Nephron progenitor cell (in vitro differentiated cells): ENCODE results near the gene FSIP1.

ENCODE experiments used
- DNase-seq: peaks from one replicate; pipeline ENCODE4 v3.0.0; 2021
- H3K27ac Mint-ChIP-seq: 2 replicates; pipeline ENCODE4 v1.8.0; 2021; ENCODE audit warnings: mild to moderate bottlenecking, moderate library complexity, mixed read lengths
- H3K27me3 Mint-ChIP-seq: 2 replicates; pipeline ENCODE4 v1.8.0; 2021; ENCODE audit warnings: mild to moderate bottlenecking, low read depth, mixed read lengths; ENCODE audit not compliant: poor library complexity
- H3K36me3 Mint-ChIP-seq: 2 replicates; pipeline ENCODE4 v1.8.0; 2021; ENCODE audit warnings: low read depth, mixed read lengths
- H3K4me1 Mint-ChIP-seq: 2 replicates; pipeline ENCODE4 v1.8.0; 2021; ENCODE audit warnings: mixed read lengths
- H3K4me3 Mint-ChIP-seq: 2 replicates; pipeline ENCODE4 v1.8.0; 2021; ENCODE audit warnings: mild to moderate bottlenecking, moderate library complexity, mixed read lengths
- H3K9me3 Mint-ChIP-seq: 2 replicates; pipeline ENCODE4 v1.8.0; 2021; ENCODE audit warnings: mild to moderate bottlenecking, moderate library complexity, mixed read lengths
- TF ChIP-seq, protein P1 (sequence below): fragments of 200-600 bp; sonication (generic); IDR thresholded peaks from 2 replicates; pipeline ENCODE4 v1.5.0; 2021; ENCODE audit warnings: antibody characterized with exemption

The FSIP1 gene

GRCh38 chr15:39746176-39746575 is 36.5 kb downstream of the FSIP1 start:
- Mint-ChIP-seq H3K27ac (no peak overlapping the region), H3K4me3 (no peak overlapping the region), H3K4me1 (no peaks in the 10 kb centered on the region), H3K9me3 (peaks cover 11% of the 10 kb centered on the region), H3K36me3 (peaks cover 5% of the 10 kb centered on the region), H3K27me3 (peaks cover 4% of the 10 kb centered on the region)
- DNase-seq: no peak
- TF ChIP-seq, protein P1, sequence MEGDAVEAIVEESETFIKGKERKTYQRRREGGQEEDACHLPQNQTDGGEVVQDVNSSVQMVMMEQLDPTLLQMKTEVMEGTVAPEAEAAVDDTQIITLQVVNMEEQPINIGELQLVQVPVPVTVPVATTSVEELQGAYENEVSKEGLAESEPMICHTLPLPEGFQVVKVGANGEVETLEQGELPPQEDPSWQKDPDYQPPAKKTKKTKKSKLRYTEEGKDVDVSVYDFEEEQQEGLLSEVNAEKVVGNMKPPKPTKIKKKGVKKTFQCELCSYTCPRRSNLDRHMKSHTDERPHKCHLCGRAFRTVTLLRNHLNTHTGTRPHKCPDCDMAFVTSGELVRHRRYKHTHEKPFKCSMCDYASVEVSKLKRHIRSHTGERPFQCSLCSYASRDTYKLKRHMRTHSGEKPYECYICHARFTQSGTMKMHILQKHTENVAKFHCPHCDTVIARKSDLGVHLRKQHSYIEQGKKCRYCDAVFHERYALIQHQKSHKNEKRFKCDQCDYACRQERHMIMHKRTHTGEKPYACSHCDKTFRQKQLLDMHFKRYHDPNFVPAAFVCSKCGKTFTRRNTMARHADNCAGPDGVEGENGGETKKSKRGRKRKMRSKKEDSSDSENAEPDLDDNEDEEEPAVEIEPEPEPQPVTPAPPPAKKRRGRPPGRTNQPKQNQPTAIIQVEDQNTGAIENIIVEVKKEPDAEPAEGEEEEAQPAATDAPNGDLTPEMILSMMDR: no peak

DNA sequence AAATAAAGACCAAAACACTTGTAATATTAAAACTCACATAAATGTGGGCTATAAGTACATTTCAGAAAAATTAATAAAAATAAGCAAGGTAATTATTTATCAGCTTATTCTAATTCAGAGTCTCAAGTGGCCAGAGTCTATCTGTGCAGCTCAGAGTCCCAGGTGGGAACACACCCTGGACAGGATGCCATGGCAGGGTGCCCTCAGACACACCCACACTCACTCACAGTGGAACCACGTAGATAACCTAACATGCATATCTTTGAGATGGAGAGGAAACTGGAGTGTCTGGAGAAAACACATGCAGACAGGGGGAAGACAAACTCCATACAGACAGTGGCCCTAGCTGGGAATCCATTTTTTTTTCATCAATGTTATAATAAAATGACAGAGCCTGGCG is 37.2 kb downstream of the FSIP1 start:
- TF ChIP-seq, protein P1: no peak
- peaks cover 4% of the 10 kb centered on the region for H3K27me3 Mint-ChIP-seq
- no peak overlapping the region for H3K27ac Mint-ChIP-seq
- DNase-seq: no peak
- H3K4me3 Mint-ChIP-seq: no peak overlapping the region
- H3K9me3 Mint-ChIP-seq: peaks cover 9% of the 10 kb centered on the region
- peaks cover 5% of the 10 kb centered on the region for H3K36me3 Mint-ChIP-seq
- H3K4me1 Mint-ChIP-seq: no peaks in the 10 kb centered on the region

DNA sequence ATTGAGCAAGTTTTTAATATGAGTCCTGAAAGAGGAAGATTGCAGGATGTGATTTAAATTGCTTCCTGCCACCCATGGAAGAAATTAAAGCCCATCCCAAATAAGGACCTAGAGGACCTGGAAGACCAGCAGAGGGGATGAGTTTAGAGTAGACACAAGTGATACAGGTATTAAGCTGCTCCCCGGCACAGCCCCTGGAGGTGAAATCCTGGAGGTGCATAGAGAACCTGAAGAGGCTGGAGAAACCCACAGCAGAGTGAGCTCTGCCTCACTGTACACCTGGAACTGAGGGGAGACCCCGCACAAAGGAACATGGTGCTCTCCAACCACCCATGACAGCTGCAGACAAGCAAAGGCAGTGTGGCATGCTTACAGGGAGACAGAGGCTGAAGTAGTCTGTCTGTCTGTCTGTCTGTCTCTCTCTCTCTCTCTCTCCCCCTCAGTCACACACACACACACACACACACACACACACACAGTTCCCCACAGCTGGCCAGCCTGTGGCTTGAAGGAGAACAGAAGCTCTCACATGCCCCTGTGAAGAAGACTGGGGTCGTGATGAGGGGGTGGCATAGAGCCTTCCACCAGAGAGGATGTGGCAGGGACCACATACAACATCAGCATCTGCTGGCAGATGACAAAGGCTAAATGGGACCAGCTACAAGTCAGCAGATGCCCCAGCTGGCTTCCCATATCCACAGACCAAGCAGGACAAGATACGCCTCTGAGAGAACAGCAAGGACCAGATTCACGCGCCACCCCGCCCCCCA is 38.1 kb downstream of the FSIP1 start:
- no peak overlapping the region for H3K27ac Mint-ChIP-seq
- no peaks in the 10 kb centered on the region for H3K4me1 Mint-ChIP-seq
- TF ChIP-seq, protein P1: no peak
- H3K27me3 Mint-ChIP-seq: peaks cover 4% of the 10 kb centered on the region
- no peak overlapping the region for H3K4me3 Mint-ChIP-seq
- H3K36me3 Mint-ChIP-seq: peaks cover 5% of the 10 kb centered on the region
- peak; percentile 2 for DNase-seq
- peaks cover 9% of the 10 kb centered on the region for H3K9me3 Mint-ChIP-seq

- no peak overlapping the region for H3K4me3 Mint-ChIP-seq
- H3K27ac Mint-ChIP-seq: no peak overlapping the region
- peaks cover 4% of the 10 kb centered on the region for H3K27me3 Mint-ChIP-seq
- peaks cover 2% of the 10 kb centered on the region for H3K9me3 Mint-ChIP-seq
- H3K4me1 Mint-ChIP-seq: no peaks in the 10 kb centered on the region
- TF ChIP-seq, protein P1: no peak
- peaks cover 2% of the 10 kb centered on the region for H3K36me3 Mint-ChIP-seq
- no peak for DNase-seq
Measured at GRCh38 chr15:39743611-39744010, 39.0 kb downstream of the FSIP1 start.

DNA sequence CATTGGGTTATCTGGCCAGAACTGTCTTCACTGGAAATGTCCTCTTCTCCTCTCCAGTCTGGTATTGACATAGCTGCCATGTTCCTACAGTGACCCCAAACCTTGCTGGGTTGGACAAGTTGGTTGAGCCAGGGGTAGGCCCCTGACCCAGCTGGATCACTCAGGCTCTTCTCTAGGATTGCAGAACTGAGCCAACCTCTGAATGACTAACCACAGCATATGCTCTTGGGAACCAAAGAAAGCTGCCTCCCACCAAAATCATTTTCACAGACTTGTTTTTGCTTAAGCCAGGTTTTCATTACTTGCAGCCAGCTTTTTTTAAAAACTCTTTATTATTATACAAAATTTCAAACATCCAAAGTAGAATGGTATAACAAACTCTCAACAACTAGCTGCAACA is 41.4 kb downstream of the FSIP1 start:
- Mint-ChIP-seq H3K27me3 (peaks cover 4% of the 10 kb centered on the region), H3K4me1 (peaks cover 11% of the 10 kb centered on the region), H3K4me3 (no peak overlapping the region), H3K9me3 (no peaks in the 10 kb centered on the region), H3K27ac (no peak overlapping the region), H3K36me3 (no peaks in the 10 kb centered on the region)
- DNase-seq: no peak
- TF ChIP-seq, protein P1: no peak

DNA sequence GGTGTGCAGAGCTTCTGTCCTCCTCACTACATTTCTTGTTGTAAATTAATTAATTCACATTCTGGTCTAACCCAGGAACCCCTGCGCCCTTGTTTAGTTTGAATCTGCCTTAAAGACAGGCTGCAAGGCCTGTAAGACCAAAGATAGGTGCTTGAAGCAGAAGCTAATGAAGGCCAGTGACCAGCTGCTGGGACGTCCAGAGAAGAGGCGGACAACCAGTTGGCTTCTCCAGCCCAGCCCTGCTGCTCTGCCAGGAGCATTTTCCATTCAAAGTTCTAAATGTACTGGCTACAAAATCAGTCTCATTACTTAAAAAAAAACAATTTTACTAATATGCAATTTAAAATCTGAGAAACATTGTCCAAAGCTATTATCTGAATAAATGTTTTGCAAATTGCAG is 43.6 kb downstream of the FSIP1 start:
- Mint-ChIP-seq H3K36me3 (no peaks in the 10 kb centered on the region), H3K27ac (no peak overlapping the region), H3K27me3 (no peaks in the 10 kb centered on the region), H3K4me1 (peaks cover 15% of the 10 kb centered on the region), H3K9me3 (no peaks in the 10 kb centered on the region), H3K4me3 (no peak overlapping the region)
- DNase-seq: no peak
- TF ChIP-seq, protein P1: no peak
